IMR-90 (cell line): ENCODE results near the gene LSG1.

Experiments used
- CTCF ChIP-seq: conservative IDR thresholded peaks from 2 replicates; pipeline ENCODE4 v1.5.1; 2012; ENCODE audit warnings: mild to moderate bottlenecking, low read depth, low read length, improper control_type of control experiment
- FOS ChIP-seq: fragments of 150-350 bp; IDR thresholded peaks from 2 replicates; pipeline ENCODE4 v1.6.1; 2016; ENCODE audit warnings: low read depth, low read length
- POLR2A ChIP-seq: IDR thresholded peaks from 2 replicates; pipeline ENCODE4 v1.6.1; 2012; ENCODE audit warnings: mild to moderate bottlenecking, low read depth, low read length
- RAD21 ChIP-seq: IDR thresholded peaks from 2 replicates; pipeline ENCODE4 v1.6.1; 2012; ENCODE audit warnings: low read length, improper control_type of control experiment
- SMC3 ChIP-seq: fragments of 150-350 bp; IDR thresholded peaks from 2 replicates; pipeline ENCODE4 v1.6.1; 2016; ENCODE audit warnings: low read depth, mild to moderate bottlenecking, antibody characterized with exemption, low read length, moderate library complexity

- TF ChIP-seq CTCF (no peak), SMC3 (no peak), FOS (no peak), RAD21 (no peak), POLR2A (peak; percentile 67; the same call in 1 of the 2 replicates)
Observed at GRCh38 chr3:194671900-194672808, at the start of gene LSG1.
